A549 (cell line): ENCODE data around the gene PIP5K1B. TPM values are rescaled to one million over a fixed set of nuclear protein-coding genes. Genes with fewer than 3 reads are reported as not detected.

ENCODE experiments used
- ATAC-seq, 2 experiments: fragments of 200-7000 bp in 1 of 2; fragments of >200 bp in 1 of 2; cut with Nextera tagmentation in 1 of 2; cut with Tn5 transposase in 1 of 2; 3 replicates each; pipeline versions ENCODE4 v1.8.0 to v1.9.1; 2018 to 2020; ENCODE audit warnings: mild to moderate bottlenecking in 1 of 2, moderate library complexity in 1 of 2
- CTCF ChIA-PET: fragments of 300-600 bp; sonication (Branson Sonifier 250); formaldehyde crosslinking; extraction: SDS; loops from one replicate; lab custom pipeline; 2021; ENCODE audit warnings: antibody characterized with exemption, inconsistent platforms; lab: Yijun Ruan, JAX
- POLR2A ChIA-PET: fragments of 350-600 bp; formaldehyde crosslinking; extraction: SDS; loops from one replicate; lab custom pipeline; 2021; ENCODE audit warnings: antibody characterized with exemption, inconsistent platforms; lab: Yijun Ruan, JAX
- DNase-seq, 2 experiments: peaks; one replicate each; pipeline versions ENCODE4 v3.0.0 to v3.0.0-alpha.2; 2011 to 2016; ENCODE audit warnings: low read depth in 1 of 2, low spot score in 1 of 2
- FAIRE-seq: peaks from 2 replicates; lab custom pipeline; 2011; peaks lifted over from hg19 to GRCh38; lab: Jason Lieb, UNC
- H3K27ac ChIP-seq, 2 experiments: fragments of >200 bp; sonication (Bioruptor Twin); formaldehyde crosslinking; 3 replicates each; pipeline ENCODE4 v1.5.1; 2016 to 2017
- H3K4me1 ChIP-seq: fragments of >200 bp; sonication (Bioruptor Twin); formaldehyde crosslinking; 3 replicates; pipeline ENCODE4 v1.6.1; 2016
- H3K4me2 ChIP-seq: fragments of >200 bp; sonication (Bioruptor Twin); formaldehyde crosslinking; 3 replicates; pipeline ENCODE4 v1.6.1; 2016
- H3K4me3 ChIP-seq: fragments of >200 bp; sonication (Bioruptor Twin); formaldehyde crosslinking; 3 replicates; pipeline ENCODE4 v1.5.1; 2016
- H3K9me3 ChIP-seq: fragments of >200 bp; sonication (Bioruptor Twin); formaldehyde crosslinking; 3 replicates; pipeline ENCODE4 v1.6.1; 2016
- BCL3 ChIP-seq: fragments of >200 bp; sonication (Bioruptor Twin); formaldehyde crosslinking; IDR thresholded peaks from 3 replicates; pipeline ENCODE4 v1.6.1; 2016
- CBX2 ChIP-seq: fragments of 200-600 bp; sonication (generic); IDR thresholded peaks from 2 replicates; pipeline ENCODE4 v1.6.1; 2016; ENCODE audit warnings: low read depth, mild to moderate bottlenecking, borderline replicate concordance
- CBX8 ChIP-seq: fragments of 200-600 bp; sonication (generic); IDR thresholded peaks from 2 replicates; pipeline ENCODE4 v1.6.1; 2016
- CHD2 ChIP-seq: fragments of 150-350 bp; IDR thresholded peaks from 2 replicates; pipeline ENCODE4 v1.6.1; 2014; ENCODE audit warnings: low read length; ENCODE audit not compliant: partially characterized antibody
- EHMT2 ChIP-seq: fragments of 200-600 bp; sonication (generic); IDR thresholded peaks from 2 replicates; pipeline ENCODE4 v1.6.1; 2016; ENCODE audit warnings: antibody characterized with exemption, low read depth, mild to moderate bottlenecking, moderate library complexity
- ELK1 ChIP-seq: fragments of 150-350 bp; IDR thresholded peaks from 2 replicates; pipeline ENCODE4 v1.6.1; 2014; ENCODE audit warnings: low read depth, mild to moderate bottlenecking, low read length
- EP300 ChIP-seq, 2 experiments: fragments of >200 bp; sonication (Bioruptor Twin); formaldehyde crosslinking; IDR thresholded peaks; 2 replicates in 1 of 2; 3 replicates in 1 of 2; pipeline ENCODE4 v1.6.1; 2016 to 2017
- ESRRA ChIP-seq: fragments of 150-350 bp; IDR thresholded peaks from 2 replicates; pipeline ENCODE4 v1.6.1; 2014; ENCODE audit warnings: mild to moderate bottlenecking, low read length, borderline replicate concordance
- FOSB ChIP-seq: fragments of 250-450 bp; sonication (Bioruptor Pico); IDR thresholded peaks from 2 replicates; pipeline ENCODE4 v1.5.0; 2020; ENCODE audit warnings: mild to moderate bottlenecking, moderate library complexity
- GATA3 ChIP-seq: IDR thresholded peaks from 2 replicates; pipeline ENCODE4 v1.6.1; 2012; ENCODE audit warnings: borderline replicate concordance
- HES2 ChIP-seq: fragments of >200 bp; sonication (Bioruptor Twin); formaldehyde crosslinking; IDR thresholded peaks from 2 replicates; pipeline ENCODE4 v1.6.1; 2016
- HEYL ChIP-seq: fragments of 250-450 bp; sonication (Bioruptor Pico); IDR thresholded peaks from 2 replicates; pipeline ENCODE4 v1.8.0; 2021; ENCODE audit warnings: mild to moderate bottlenecking, moderate library complexity
- HOXA7 ChIP-seq: fragments of 250-450 bp; sonication (Bioruptor Pico); IDR thresholded peaks from 2 replicates; pipeline ENCODE4 v1.5.0; 2020; ENCODE audit warnings: mild to moderate bottlenecking, moderate library complexity
- HOXB13 ChIP-seq: fragments of 250-450 bp; sonication (Bioruptor Pico); IDR thresholded peaks from 2 replicates; pipeline ENCODE4 v1.5.0; 2020; ENCODE audit warnings: low read depth, mild to moderate bottlenecking, moderate library complexity
- HOXB5 ChIP-seq: fragments of 250-450 bp; sonication (Bioruptor Pico); IDR thresholded peaks from 2 replicates; pipeline ENCODE4 v1.5.0; 2020; ENCODE audit warnings: mild to moderate bottlenecking, moderate library complexity
- JUNB ChIP-seq: fragments of >200 bp; sonication (Bioruptor Twin); formaldehyde crosslinking; IDR thresholded peaks from 2 replicates; pipeline ENCODE4 v1.6.1; 2016
- KDM1A ChIP-seq: fragments of 200-600 bp; sonication (generic); IDR thresholded peaks from 2 replicates; pipeline ENCODE4 v1.6.1; 2016; ENCODE audit warnings: low read depth, mild to moderate bottlenecking
- MAX ChIP-seq: IDR thresholded peaks from 2 replicates; pipeline ENCODE4 v1.6.1; 2012
- MYC ChIP-seq: IDR thresholded peaks from 2 replicates; pipeline ENCODE4 v1.6.1; 2012; ENCODE audit warnings: mild to moderate bottlenecking, inconsistent platforms, low read length, improper control_type of control experiment, borderline replicate concordance
- NR3C1 ChIP-seq: fragments of >200 bp; sonication (Bioruptor Twin); formaldehyde crosslinking; IDR thresholded peaks from 3 replicates; pipeline ENCODE4 v1.6.1; 2017
- RAD21 ChIP-seq, 2 experiments: fragments of >200 bp in 1 of 2; sonication (Bioruptor Twin) in 1 of 2; formaldehyde crosslinking in 1 of 2; IDR thresholded peaks in 1 of 2; conservative IDR thresholded peaks in 1 of 2; 2 replicates in 1 of 2; 3 replicates in 1 of 2; pipeline ENCODE4 v1.6.1; 2012 to 2018; ENCODE audit warnings: inconsistent platforms in 1 of 2
- RARB ChIP-seq: fragments of 250-450 bp; sonication (Bioruptor Pico); IDR thresholded peaks from 2 replicates; pipeline ENCODE4 v1.8.0; 2021; ENCODE audit warnings: mild to moderate bottlenecking, moderate library complexity
- RCOR1 ChIP-seq: fragments of 150-350 bp; IDR thresholded peaks from 2 replicates; pipeline ENCODE4 v1.6.1; 2014; ENCODE audit warnings: antibody characterized with exemption, low read length, low read depth
- SMC3 ChIP-seq: fragments of >200 bp; sonication (Bioruptor Twin); formaldehyde crosslinking; IDR thresholded peaks from 3 replicates; pipeline ENCODE4 v1.6.1; 2018; ENCODE audit warnings: inconsistent platforms
- SREBF2 ChIP-seq: fragments of 450-650 bp; IDR thresholded peaks from 2 replicates; pipeline ENCODE4 v1.6.1; 2014; ENCODE audit warnings: mild to moderate bottlenecking, moderate library complexity
- USF2 ChIP-seq: fragments of 450-650 bp; IDR thresholded peaks from 2 replicates; pipeline ENCODE4 v1.6.1; 2014; ENCODE audit warnings: antibody characterized with exemption
- ZC3H11A ChIP-seq: fragments of 450-650 bp; IDR thresholded peaks from 2 replicates; pipeline ENCODE4 v1.6.1; 2014; ENCODE audit warnings: antibody characterized with exemption, mild to moderate bottlenecking
- ZFP36 ChIP-seq: fragments of 450-650 bp; IDR thresholded peaks from 2 replicates; pipeline ENCODE4 v1.6.1; 2014; ENCODE audit warnings: borderline replicate concordance; ENCODE audit not compliant: partially characterized antibody
- ZSCAN20 ChIP-seq: fragments of 250-450 bp; sonication (Bioruptor Pico); IDR thresholded peaks from 2 replicates; pipeline ENCODE4 v1.8.0; 2022; ENCODE audit warnings: mild to moderate bottlenecking, moderate library complexity
- WGBS: methylation state at CpG from one replicate; pipeline ENCODE4 v1.1.6; 2017; ENCODE audit errors: missing lambda C conversion rate; 5-methylcytosine and 5-hydroxymethylcytosine counted together
- polyA plus RNA-seq, 4 experiments: library from polyadenylated mRNA; depleted of rRNA in 3 of 4; stranded (reverse); fragments of >200 nt; fragmentation: RNase III in 1 of 4; extraction: RNeasy Plus Mini Kit Qiagen cat#74134 plus additional on column Dnase treatment in 1 of 4; gene quantifications; 2 replicates in 3 of 4; 3 replicates in 1 of 4; pipeline ENCODE4 v1.2.3, GENCODE V29; 2011 to 2017

PIP5K1B gene
- polyA plus RNA-seq, 2 of the 4 experiments (the other 2 are of a cell fraction) = not detected

- no peak for FAIRE-seq
- Histone ChIP-seq H3K4me3 (no peak overlapping the region), H3K27ac (no peak overlapping the region), H3K9me3 (no peaks in the 10 kb centered on the region), H3K4me1 (no peaks in the 10 kb centered on the region), H3K4me2 (no peak overlapping the region)
- no peak for DNase-seq
- TF ChIP-seq USF2 (no peak), ELK1 (no peak), MYC (no peak), ZFP36 (no peak), GATA3 (no peak), HES2 (no peak), HOXA7 (CRISPR knock-in tag) (no peak), SREBF2 (no peak), MAX (no peak), FOSB (CRISPR knock-in tag) (no peak), RCOR1 (no peak), JUNB (no peak), CHD2 (no peak)
- POLR2A ChIA-PET = no interaction called here
- CTCF ChIA-PET = no interaction called here
- WGBS = 7% methylated on average over 3 of the region's 3 CpGs
- no peak for ATAC-seq
These were observed 19.8 kb upstream of the PIP5K1B start for GRCh38 chr9:68685213-68685612.

- 3% methylated on average over 3 of the region's 3 CpGs for WGBS
- POLR2A ChIA-PET = no interaction called here
- FAIRE-seq (no peak), DNase-seq (peak; percentile 30 to 39), ATAC-seq (peak; percentile 59 to 85; a peak in 4 of 6 replicates)
- H3K27ac ChIP-seq = no peak overlapping the region
- no peak overlapping the region for H3K4me3 ChIP-seq
- no peak overlapping the region for H3K4me2 ChIP-seq
- no peaks in the 10 kb centered on the region for H3K9me3 ChIP-seq
- CTCF ChIA-PET = interaction anchor here (0.5 to 1.1 kb wide), 2 partner anchors 55 to 620 kb away, joined by 3 read pairs; no protein-coding TSS in a partner anchor
- no peaks in the 10 kb centered on the region for H3K4me1 ChIP-seq
- peak in 1 of 2 experiments; percentile 27; a peak in 1 of 5 replicates for TF ChIP-seq RAD21 (conservative IDR thresholded peaks at IDR 0.05 in 1 of 2, IDR thresholded peaks at IDR 0.05 in 1 of 2)
- TF ChIP-seq SMC3 = no peak
These were observed 19.3 kb upstream of the PIP5K1B start for GRCh38 chr9:68685770-68686169.

GRCh38 chr9:68690088-68690487, 15.0 kb upstream of the PIP5K1B start:
- POLR2A ChIA-PET = no interaction called here
- DNase-seq = no peak

GRCh38 chr9:68692519-68692918, 12.5 kb upstream of the PIP5K1B start:
- Histone ChIP-seq H3K27ac (no peak overlapping the region), H3K4me3 (no peak overlapping the region), H3K9me3 (no peaks in the 10 kb centered on the region), H3K4me2 (no peak overlapping the region), H3K4me1 (no peaks in the 10 kb centered on the region)
- FAIRE-seq (no peak), ATAC-seq (no peak), DNase-seq (no peak)
- CTCF ChIA-PET = no interaction called here
- WGBS = 8% methylated on average over 8 of the region's 8 CpGs
- POLR2A ChIA-PET = no interaction called here
- TF ChIP-seq EHMT2 = no peak
- no peak for TF ChIP-seq ZC3H11A
- no peak for TF ChIP-seq ESRRA
- no peak for TF ChIP-seq HOXB13 (CRISPR knock-in tag)
- no peak for TF ChIP-seq CBX2
- no peak for TF ChIP-seq ZSCAN20
- no peak for TF ChIP-seq HOXB5 (CRISPR knock-in tag)
- TF ChIP-seq NR3C1 = no peak
- TF ChIP-seq RARB = no peak
- TF ChIP-seq EP300 (IDR thresholded peaks at IDR 0.05) = no peak
- TF ChIP-seq KDM1A = no peak
- TF ChIP-seq BCL3 = no peak
- no peak for TF ChIP-seq HES2
- TF ChIP-seq HEYL (CRISPR knock-in tag) = no peak
- no peak for TF ChIP-seq CBX8
- TF ChIP-seq FOSB (CRISPR knock-in tag) = no peak

More at GRCh38 chr9:68690088-68690487, 15.0 kb upstream of the PIP5K1B start:
- CTCF ChIA-PET = no interaction called here
- no peaks in the 10 kb centered on the region for H3K4me1 ChIP-seq
- FAIRE-seq (no peak), ATAC-seq (0 out of 6 replicates have a peak, but pooled peaks of 1 of the 2 experiments have one; percentile 24)
- no peak overlapping the region for H3K27ac ChIP-seq
- 4% methylated on average over 5 of the region's 6 CpGs for WGBS
- no peak overlapping the region for H3K4me3 ChIP-seq
- H3K9me3 ChIP-seq = no peaks in the 10 kb centered on the region
- TF ChIP-seq MAX = no peak
- TF ChIP-seq, all 56 proteins: peak for 0
- no peak overlapping the region for H3K4me2 ChIP-seq
